Measurements from ENCODE around the gene ZNF143.

Gene ZNF143

GRCh38 chr11:9575260-9576240 is 114.7 kb downstream of the ZNF143 start:
- DNase-seq, result peak; percentile 66

- no peak for DNase-seq
Observed at GRCh38 chr11:9576701-9577381, 116.0 kb downstream of the ZNF143 start.

- DNase-seq, result no peak
Observed at GRCh38 chr11:9577556-9577955, 116.7 kb downstream of the ZNF143 start.

Data from right forelimb (tissue), 1 donor.